ENCODE data around the gene ZRSR2. TPM values are rescaled to one million over a fixed set of nuclear protein-coding genes. Genes with fewer than 3 reads are reported as not detected.
A peak's percentile ranks its signal among the peaks of the same experiment; 100 is the strongest.
"Not testable (repeated sequence)": the region's sequence is repeated elsewhere in the genome, so short reads cannot be mapped to it uniquely, and the experiment has no call there.

Gene ZRSR2
- total RNA-seq, 6 donors from 2014 or later = 8.2 to 46.1 (median 15.4) TPM

GRCh38 chrX:15820106-15821073, 30.1 kb downstream of the ZRSR2 start:
- ATAC-seq (ENCODE audit: low FRiP score in 2 of 2) = no peak

GRCh38 chrX:15822922-15823321, 32.6 kb downstream of the ZRSR2 start:
- peaks cover 0 to 69% (median 25%) of the 10 kb centered on the region in 4 donors for H3K36me3 ChIP-seq
- 97% methylated on average over 23 of the region's 23 CpGs for WGBS, 2 donors
- ATAC-seq (ENCODE audit: low FRiP score in 2 of 2) (no peak), DNase-seq (peak in 1 of 2 donors; percentile 37)
- H3K9me3 ChIP-seq = no peaks in the 10 kb centered on the region
- no peaks in the 10 kb centered on the region for H3K27me3 ChIP-seq
- no peaks in the 10 kb centered on the region for H3K4me1 ChIP-seq
- no peak overlapping the region for H3K4me3 ChIP-seq
- H3K27ac ChIP-seq = no peak overlapping the region
- TF ChIP-seq EP300 (IDR thresholded peaks at IDR 0.05) (no peak), POLR2AphosphoS5 (IDR thresholded peaks at IDR 0.05) (no peak), POLR2A (IDR thresholded peaks at IDR 0.05) (no peak), CTCF (IDR thresholded peaks at IDR 0.05) (no peak)

More at GRCh38 chrX:15820106-15821073, 30.1 kb downstream of the ZRSR2 start:
- no peak overlapping the region for H3K27ac ChIP-seq
- DNase-seq = no peak
- peaks cover 0 to 10% (median 1%) of the 10 kb centered on the region in 4 donors for H3K4me1 ChIP-seq
- H3K27me3 ChIP-seq = no peaks in the 10 kb centered on the region
- no peak for TF ChIP-seq POLR2AphosphoS5 (IDR thresholded peaks at IDR 0.05)
- no peak for TF ChIP-seq CTCF (IDR thresholded peaks at IDR 0.05)
- no peak for TF ChIP-seq EP300 (IDR thresholded peaks at IDR 0.05)
- no peak for TF ChIP-seq POLR2A (IDR thresholded peaks at IDR 0.05)
- no peaks in the 10 kb centered on the region for H3K9me3 ChIP-seq
- H3K4me3 ChIP-seq = no peak overlapping the region
- 77 to 82% methylated on average over 11 to 14 of the region's 14 CpGs for WGBS, 2 donors
- H3K36me3 ChIP-seq = peaks cover 0 to 87% (median 29%) of the 10 kb centered on the region in 4 donors

- ATAC-seq (ENCODE audit: low FRiP score in 2 of 2) = no peak
- no peaks in the 10 kb centered on the region for H3K9me3 ChIP-seq
- no peak overlapping the region for H3K4me3 ChIP-seq
- H3K27ac ChIP-seq = no peak overlapping the region
- 75 to 89% methylated on average over 5 of the region's 5 CpGs for WGBS, 2 donors
- H3K4me1 ChIP-seq = no peaks in the 10 kb centered on the region
- peaks cover 0 to 46% (median 12%) of the 10 kb centered on the region in 4 donors for H3K36me3 ChIP-seq
- TF ChIP-seq EP300 (IDR thresholded peaks at IDR 0.05) (no peak), POLR2A (IDR thresholded peaks at IDR 0.05) (no peak), POLR2AphosphoS5 (IDR thresholded peaks at IDR 0.05) (no peak), CTCF (IDR thresholded peaks at IDR 0.05) (no peak)
- DNase-seq = no peak
- no peaks in the 10 kb centered on the region for H3K27me3 ChIP-seq
Measured at GRCh38 chrX:15825936-15826335, 35.7 kb downstream of the ZRSR2 start.

GRCh38 chrX:15829217-15829616, 38.9 kb downstream of the ZRSR2 start:
- no peaks in the 10 kb centered on the region for H3K9me3 ChIP-seq
- H3K27ac ChIP-seq = no peak overlapping the region
- peaks cover 0 to 13% (median 5%) of the 10 kb centered on the region in 4 donors for H3K36me3 ChIP-seq
- no peaks in the 10 kb centered on the region for H3K4me1 ChIP-seq
- no peak overlapping the region for H3K4me3 ChIP-seq
- 81 to 86% methylated on average over 1 of the region's 1 CpG for WGBS, 2 donors
- H3K27me3 ChIP-seq = no peaks in the 10 kb centered on the region
- TF ChIP-seq POLR2AphosphoS5 (IDR thresholded peaks at IDR 0.05) = no peak
- no peak for TF ChIP-seq POLR2A (IDR thresholded peaks at IDR 0.05)
- TF ChIP-seq CTCF (IDR thresholded peaks at IDR 0.05) = no peak
- no peak for TF ChIP-seq EP300 (IDR thresholded peaks at IDR 0.05)
- no peak for ATAC-seq (ENCODE audit: low FRiP score in 2 of 2)
- DNase-seq = no peak

- ATAC-seq (ENCODE audit: low FRiP score in 2 of 2); H3K27me3 ChIP-seq; H3K4me1 ChIP-seq; DNase-seq; H3K9me3 ChIP-seq; H3K27ac ChIP-seq; H3K4me3 ChIP-seq: not testable (repeated sequence)
- H3K36me3 ChIP-seq = peaks cover 0 to 12% (median 5%) of the 10 kb centered on the region in 4 donors
- 63 to 83% methylated on average over 1 of the region's 2 CpGs for WGBS, 2 donors
Measured at GRCh38 chrX:15831347-15831746, 41.1 kb downstream of the ZRSR2 start.
